GM19240 (cell line): ENCODE results near the gene ZFR2.
"Not testable (repeated sequence)": the region's sequence is repeated elsewhere in the genome, so short reads cannot be mapped to it uniquely, and the experiment has no call there.

Experiments
- DNase-seq: peaks from one replicate; pipeline ENCODE4 v3.0.0; 2011; ENCODE audit warnings: low spot score; ENCODE audit not compliant: insufficient read length

ZFR2 gene

GRCh38 chr19:3773814-3774515 lies 94.9 kb downstream of the ZFR2 start:
- DNase-seq = no peak

GRCh38 chr19:3771906-3772455 lies 96.9 kb downstream of the ZFR2 start, which contains the start of gene RAX2:
Gene RAX2, minus strand, starts transcription at chr19:3772228. Its CDS starts 486 bp downstream, at chr19:3771742.
- no peak for DNase-seq

GRCh38 chr19:3771000-3771905 lies 97.6 kb downstream of the ZFR2 start:
- DNase-seq = no peak

GRCh38 chr19:3770136-3770999 lies 98.5 kb downstream of the ZFR2 start:
- DNase-seq = no peak

GRCh38 chr19:3769494-3769893 lies 99.3 kb downstream of the ZFR2 start:
- no peak for DNase-seq

- no peak for DNase-seq
Observed at GRCh38 chr19:3768748-3769099, 100.1 kb downstream of the ZFR2 start.

GRCh38 chr19:3768015-3768747 lies 100.7 kb downstream of the ZFR2 start:
- DNase-seq = no peak

GRCh38 chr19:3767050-3767449 lies 101.8 kb downstream of the ZFR2 start:
- no peak for DNase-seq

- no peak for DNase-seq
Observed at GRCh38 chr19:3766520-3766919, 102.3 kb downstream of the ZFR2 start.

GRCh38 chr19:3765757-3766156 lies 103.1 kb downstream of the ZFR2 start:
- not testable (repeated sequence) for DNase-seq

- DNase-seq = no peak
Observed at GRCh38 chr19:3765121-3765520, 103.7 kb downstream of the ZFR2 start.

- DNase-seq = peak; percentile 98
Observed at GRCh38 chr19:3762501-3763459, 106.1 kb downstream of the ZFR2 start, which contains the start of gene MRPL54. Gene MRPL54, plus strand, starts transcription at chr19:3762682. Its CDS starts 19 bp downstream, at chr19:3762701.

GRCh38 chr19:3762130-3762473 lies 106.7 kb downstream of the ZFR2 start:
- DNase-seq = no peak

- DNase-seq = peak; percentile 95
Observed at GRCh38 chr19:3761382-3762129, 107.3 kb downstream of the ZFR2 start, which contains the start of gene APBA3. Gene APBA3, minus strand, starts transcription at chr19:3761692. Its CDS starts 1,428 bp downstream, at chr19:3760264.

GRCh38 chr19:3760871-3761361 lies 107.9 kb downstream of the ZFR2 start:
- no peak for DNase-seq

- no peak for DNase-seq
Observed at GRCh38 chr19:3759482-3760254, 109.2 kb downstream of the ZFR2 start.

- DNase-seq = not testable (repeated sequence)
Observed at GRCh38 chr19:3758297-3758696, 110.5 kb downstream of the ZFR2 start.

GRCh38 chr19:3757705-3758104 lies 111.1 kb downstream of the ZFR2 start:
- not testable (repeated sequence) for DNase-seq
